ENCODE data around the gene FMO3.

Gene FMO3

DNA sequence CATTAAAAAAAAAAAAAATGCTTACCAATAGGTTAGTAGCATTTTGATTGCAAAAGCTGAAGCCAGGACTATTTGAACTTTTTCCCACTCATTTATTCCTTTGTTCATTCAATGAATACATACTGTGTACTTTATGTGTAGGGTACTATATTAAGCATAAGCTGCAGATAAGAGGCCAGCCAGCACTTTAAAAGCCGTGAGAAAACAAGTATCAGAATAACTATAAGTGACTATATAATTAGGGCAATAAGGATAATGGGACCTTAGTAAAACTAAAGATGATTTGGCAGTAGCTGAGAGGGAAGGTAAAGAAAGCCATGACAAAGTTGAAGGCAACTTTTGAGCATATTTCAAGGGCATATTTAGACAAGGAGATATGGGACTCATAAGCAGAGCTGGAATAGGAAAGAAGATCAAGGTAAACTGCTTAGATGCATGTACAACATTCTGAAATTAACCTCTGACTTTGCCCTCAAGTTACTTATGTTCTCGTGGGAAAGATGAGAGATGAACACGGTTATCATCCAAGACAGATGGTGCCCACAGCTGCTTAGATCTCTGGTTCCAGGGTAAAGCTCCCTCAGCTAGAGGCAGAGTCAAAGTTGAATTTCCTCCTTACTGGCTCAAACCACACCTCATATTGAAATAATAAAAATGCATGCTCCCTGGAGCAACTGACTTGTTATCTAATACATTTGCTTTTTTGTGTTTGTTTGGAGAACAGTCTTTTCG lies 50.4 kb downstream of the FMO3 start:
- Histone ChIP-seq H3K9me2 (replicated peaks; ENCODE audit: insufficient read depth, low read length) (no peaks in the 10 kb centered on the region), H3F3A (ENCODE audit: insufficient read depth) (no peaks in the 10 kb centered on the region), H3K27me3 (ENCODE audit: low read length) (peaks cover 3% of the 10 kb centered on the region; the same call in 1 of the 2 replicates), H3K4me3 (ENCODE audit: insufficient read depth, low read length, poor library complexity, severe bottlenecking) (no peak overlapping the region), H4K20me1 (ENCODE audit: low read depth, low read length) (no peaks in the 10 kb centered on the region), H3K4me2 (ENCODE audit: low read depth, low read length, poor library complexity, severe bottlenecking) (no peak overlapping the region), H2AFZ (ENCODE audit: low read depth, low read length, severe bottlenecking) (no peak overlapping the region), H3K36me3 (ENCODE audit: low read length) (no peaks in the 10 kb centered on the region), H3K9me3 (ENCODE audit: insufficient read depth, low read length) (no peaks in the 10 kb centered on the region), H3K9ac (ENCODE audit: low read length) (no peak overlapping the region), H3K27ac (ENCODE audit: low read depth, low read length) (no peak overlapping the region), H3K79me2 (ENCODE audit: insufficient read depth, low read length) (no peaks in the 10 kb centered on the region)
- TF ChIP-seq, protein P1, sequence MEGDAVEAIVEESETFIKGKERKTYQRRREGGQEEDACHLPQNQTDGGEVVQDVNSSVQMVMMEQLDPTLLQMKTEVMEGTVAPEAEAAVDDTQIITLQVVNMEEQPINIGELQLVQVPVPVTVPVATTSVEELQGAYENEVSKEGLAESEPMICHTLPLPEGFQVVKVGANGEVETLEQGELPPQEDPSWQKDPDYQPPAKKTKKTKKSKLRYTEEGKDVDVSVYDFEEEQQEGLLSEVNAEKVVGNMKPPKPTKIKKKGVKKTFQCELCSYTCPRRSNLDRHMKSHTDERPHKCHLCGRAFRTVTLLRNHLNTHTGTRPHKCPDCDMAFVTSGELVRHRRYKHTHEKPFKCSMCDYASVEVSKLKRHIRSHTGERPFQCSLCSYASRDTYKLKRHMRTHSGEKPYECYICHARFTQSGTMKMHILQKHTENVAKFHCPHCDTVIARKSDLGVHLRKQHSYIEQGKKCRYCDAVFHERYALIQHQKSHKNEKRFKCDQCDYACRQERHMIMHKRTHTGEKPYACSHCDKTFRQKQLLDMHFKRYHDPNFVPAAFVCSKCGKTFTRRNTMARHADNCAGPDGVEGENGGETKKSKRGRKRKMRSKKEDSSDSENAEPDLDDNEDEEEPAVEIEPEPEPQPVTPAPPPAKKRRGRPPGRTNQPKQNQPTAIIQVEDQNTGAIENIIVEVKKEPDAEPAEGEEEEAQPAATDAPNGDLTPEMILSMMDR (IDR thresholded peaks at IDR 0.05; ENCODE audit: insufficient read depth, low read length, poor library complexity, severe bottlenecking): no peak
- no peak for TF ChIP-seq EZH2phosphoT487 (conservative IDR thresholded peaks at IDR 0.05; ENCODE audit: low read length)

- Histone ChIP-seq H3K36me3 (ENCODE audit: low read length) (no peaks in the 10 kb centered on the region), H3K9me3 (ENCODE audit: insufficient read depth, low read length) (no peaks in the 10 kb centered on the region), H3K27me3 (ENCODE audit: low read length) (peaks cover 2% of the 10 kb centered on the region; the same call in 1 of the 2 replicates), H2AFZ (ENCODE audit: low read depth, low read length, severe bottlenecking) (no peak overlapping the region), H4K20me1 (ENCODE audit: low read depth, low read length) (no peaks in the 10 kb centered on the region), H3K4me2 (ENCODE audit: low read depth, low read length, poor library complexity, severe bottlenecking) (no peak overlapping the region), H3F3A (ENCODE audit: insufficient read depth) (no peaks in the 10 kb centered on the region), H3K27ac (ENCODE audit: low read depth, low read length) (no peak overlapping the region), H3K9ac (ENCODE audit: low read length) (no peak overlapping the region), H3K4me3 (ENCODE audit: insufficient read depth, low read length, poor library complexity, severe bottlenecking) (no peak overlapping the region), H3K9me2 (replicated peaks; ENCODE audit: insufficient read depth, low read length) (no peaks in the 10 kb centered on the region), H3K79me2 (ENCODE audit: insufficient read depth, low read length) (no peaks in the 10 kb centered on the region)
- TF ChIP-seq EZH2phosphoT487 (conservative IDR thresholded peaks at IDR 0.05; ENCODE audit: low read length): no peak
- TF ChIP-seq, protein P1 (IDR thresholded peaks at IDR 0.05; ENCODE audit: insufficient read depth, low read length, poor library complexity, severe bottlenecking): no peak
Observed at GRCh38 chr1:171141688-171142415, 51.1 kb downstream of the FMO3 start.

DNA sequence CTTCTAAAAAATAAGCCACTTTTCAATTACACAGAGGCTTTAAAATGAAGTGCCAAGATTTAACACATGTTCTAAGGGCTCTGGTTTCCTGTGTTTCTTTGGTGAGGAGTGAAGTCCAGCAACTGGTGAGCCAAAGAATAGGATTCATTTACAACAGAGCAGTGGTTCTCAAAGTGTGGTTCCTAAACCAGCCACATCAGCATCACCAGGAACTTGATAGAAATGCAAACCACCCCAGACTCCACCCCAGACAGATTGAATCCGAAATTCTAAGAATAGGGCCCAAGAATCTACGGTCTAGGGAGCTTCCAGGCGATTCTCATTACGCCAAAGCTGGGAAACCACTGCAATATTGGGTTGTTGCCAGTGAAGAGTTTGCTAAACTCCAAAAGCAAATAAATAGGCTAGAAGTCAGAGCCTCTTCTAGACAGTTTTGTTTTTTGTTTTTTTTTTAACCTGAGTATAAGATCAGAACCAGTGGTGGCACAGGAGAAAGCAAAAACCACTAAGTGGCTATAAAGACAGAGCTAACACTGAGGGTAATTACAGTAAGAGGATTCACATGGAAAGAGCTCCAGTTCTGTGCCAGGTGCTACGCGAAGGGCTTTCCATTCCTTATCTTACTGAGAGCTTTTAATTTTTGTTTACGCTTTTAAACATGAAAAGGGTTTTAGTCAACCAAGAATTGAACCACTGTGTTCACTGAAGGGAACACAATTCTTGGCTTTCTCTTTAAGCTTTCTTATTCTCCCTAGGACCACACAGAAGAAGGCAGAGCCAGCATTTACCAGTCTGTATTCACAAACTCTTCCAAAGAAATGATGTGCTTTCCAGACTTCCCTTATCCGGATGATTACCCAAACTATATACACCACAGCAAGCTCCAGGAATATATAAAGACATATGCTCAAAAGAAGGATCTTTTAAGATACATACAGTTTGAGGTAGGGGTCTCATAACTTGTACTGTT lies 52.0 kb downstream of the FMO3 start:
- Histone ChIP-seq H3K9ac (ENCODE audit: low read length) (no peak overlapping the region), H3K4me3 (ENCODE audit: insufficient read depth, low read length, poor library complexity, severe bottlenecking) (no peak overlapping the region), H4K20me1 (ENCODE audit: low read depth, low read length) (no peaks in the 10 kb centered on the region), H3K79me2 (ENCODE audit: insufficient read depth, low read length) (no peaks in the 10 kb centered on the region), H3K27me3 (ENCODE audit: low read length) (no peaks in the 10 kb centered on the region), H3K9me3 (ENCODE audit: insufficient read depth, low read length) (no peaks in the 10 kb centered on the region), H3F3A (ENCODE audit: insufficient read depth) (no peaks in the 10 kb centered on the region), H2AFZ (ENCODE audit: low read depth, low read length, severe bottlenecking) (no peak overlapping the region), H3K4me2 (ENCODE audit: low read depth, low read length, poor library complexity, severe bottlenecking) (no peak overlapping the region), H3K27ac (ENCODE audit: low read depth, low read length) (no peak overlapping the region), H3K36me3 (ENCODE audit: low read length) (no peaks in the 10 kb centered on the region), H3K9me2 (replicated peaks; ENCODE audit: insufficient read depth, low read length) (no peaks in the 10 kb centered on the region)
- TF ChIP-seq, protein P1 (IDR thresholded peaks at IDR 0.05; ENCODE audit: insufficient read depth, low read length, poor library complexity, severe bottlenecking): no peak
- no peak for TF ChIP-seq EZH2phosphoT487 (conservative IDR thresholded peaks at IDR 0.05; ENCODE audit: low read length)
